NCI-H1417 treated with DMSO at 0.1 percent for 48 hours (cell line): ENCODE results near the gene HEBP1.

Experiments used
- DNase-seq: peaks from one replicate; lab custom pipeline; 2025; lab: John Stamatoyannopoulos, UW

HEBP1 gene

DNA sequence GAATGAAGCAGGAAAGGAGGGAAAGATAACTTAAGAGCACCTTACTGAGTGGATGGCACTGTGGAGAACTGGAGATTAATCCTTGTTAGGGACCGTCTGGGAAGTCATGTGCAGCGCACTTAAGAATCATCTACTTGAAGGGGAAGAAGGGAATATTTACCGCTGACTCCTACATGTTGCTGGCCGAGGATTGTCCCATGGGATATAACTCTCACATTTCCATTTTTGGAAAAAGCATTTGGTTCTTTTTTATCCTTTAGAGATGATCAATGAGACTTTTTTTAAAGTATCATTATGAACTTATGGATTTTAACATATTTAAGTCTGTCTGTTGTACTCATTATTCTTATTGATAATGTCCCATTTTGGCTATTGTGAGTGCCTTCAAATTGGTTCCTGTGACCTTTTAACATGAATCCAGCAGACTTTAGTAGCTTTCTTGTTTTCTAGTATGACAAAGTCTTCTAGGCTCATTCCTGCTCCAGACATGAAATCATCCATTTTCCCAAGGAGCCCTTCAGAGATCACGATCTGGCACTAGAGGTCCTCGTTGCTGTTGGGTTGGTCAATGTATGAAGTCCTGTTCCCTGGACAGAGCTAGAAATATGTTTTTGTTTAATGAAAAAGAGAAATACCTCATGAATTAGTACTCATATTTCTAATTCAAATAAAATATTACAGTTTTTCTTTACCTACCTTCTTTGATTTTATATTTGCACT is 23.9 kb upstream of the HEBP1 start:
- peak; percentile 4 for DNase-seq

DNA sequence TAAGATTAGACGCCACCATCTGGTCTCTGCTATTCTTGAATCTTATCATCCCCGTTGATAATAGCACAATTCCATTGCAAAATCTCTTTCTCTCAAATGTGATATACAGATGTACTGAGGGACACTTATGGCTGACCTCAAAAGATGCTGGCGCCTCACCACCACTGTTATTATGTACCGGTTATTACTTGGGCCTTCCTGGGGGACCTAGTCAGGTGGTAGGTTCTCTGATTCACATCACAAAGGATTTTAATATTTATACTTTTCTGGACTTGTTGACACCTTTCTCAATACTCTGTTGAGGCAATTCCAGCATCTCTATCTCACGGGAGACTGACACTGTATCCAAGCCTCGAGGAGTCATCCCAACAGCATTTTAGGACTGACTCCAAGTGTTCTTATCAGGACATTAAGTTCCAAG is 22.8 kb upstream of the HEBP1 start:
- DNase-seq: no peak

- DNase-seq: no peak
These were observed 11.0 kb upstream of the HEBP1 start for GRCh38 chr12:13011098-13011497.

- no peak for DNase-seq
These were observed 8.8 kb upstream of the HEBP1 start for GRCh38 chr12:13008741-13009380.

- DNase-seq: no peak
These were observed 7.6 kb upstream of the HEBP1 start for GRCh38 chr12:13007496-13008233.

- DNase-seq: no peak
These were observed 5.6 kb upstream of the HEBP1 start for GRCh38 chr12:13005649-13006048.

GRCh38 chr12:13004986-13005385 is 4.9 kb upstream of the HEBP1 start:
- no peak for DNase-seq

- no peak for DNase-seq
These were observed 4.3 kb upstream of the HEBP1 start for GRCh38 chr12:13004361-13004760.

GRCh38 chr12:13002301-13003097 is 2.4 kb upstream of the HEBP1 start:
- no peak for DNase-seq

DNA sequence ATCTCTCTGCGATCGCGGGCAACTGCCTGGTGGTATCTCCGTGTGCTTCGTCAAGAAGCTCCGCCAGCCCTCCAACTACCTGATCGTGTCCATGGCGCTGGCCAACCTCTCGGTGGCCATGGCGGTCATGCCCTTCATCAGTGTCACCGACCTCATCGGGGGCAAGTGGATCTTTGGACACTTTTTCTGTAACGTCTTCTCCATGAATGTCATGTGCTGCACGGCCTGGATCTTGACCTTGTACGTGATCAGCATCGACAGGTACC is 1.6 kb upstream of the HEBP1 start:
- DNase-seq: no peak

GRCh38 chr12:13000925-13001774 is 1.1 kb upstream of the HEBP1 start:
- DNase-seq: no peak

- DNase-seq: no peak
These were observed 505 bp upstream of the HEBP1 start for GRCh38 chr12:13000616-13000924.

DNA sequence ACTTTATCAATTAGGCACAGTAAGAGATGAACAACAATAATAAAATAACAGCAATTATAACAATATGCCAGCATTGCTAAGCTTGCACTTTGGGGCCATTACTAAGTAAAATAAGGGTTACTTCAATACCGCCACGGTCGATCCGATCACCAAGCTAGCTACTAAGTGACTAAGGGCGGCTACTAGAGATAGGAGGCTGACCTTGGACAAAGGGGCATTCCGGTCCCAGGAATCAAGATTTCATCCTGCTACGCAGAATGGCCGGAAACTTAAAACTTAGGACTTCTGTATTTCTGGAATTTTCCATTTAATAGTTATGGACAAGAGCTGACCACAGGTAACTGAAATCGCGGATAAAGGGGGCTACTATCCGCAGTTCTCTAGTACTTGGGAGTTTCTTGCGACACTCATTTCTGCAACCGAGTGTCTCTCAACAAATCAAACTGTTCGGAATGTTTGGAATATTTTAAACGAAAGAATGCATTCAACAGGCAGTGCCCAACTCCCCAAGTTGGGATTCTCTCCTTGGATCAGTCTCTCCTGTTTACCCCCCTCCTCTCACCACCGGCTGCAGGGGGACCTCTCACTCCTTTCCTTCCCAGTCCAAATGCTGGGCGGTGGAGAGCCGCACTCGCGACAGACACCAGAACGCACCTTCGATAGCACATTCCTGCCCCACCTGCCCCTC is 650 bp downstream of the HEBP1 start:
- DNase-seq: no peak

- DNase-seq: no peak
These were observed 1.8 kb downstream of the HEBP1 start for GRCh38 chr12:12998248-12998647.

- no peak for DNase-seq
These were observed 2.3 kb downstream of the HEBP1 start for GRCh38 chr12:12997734-12998133.

DNA sequence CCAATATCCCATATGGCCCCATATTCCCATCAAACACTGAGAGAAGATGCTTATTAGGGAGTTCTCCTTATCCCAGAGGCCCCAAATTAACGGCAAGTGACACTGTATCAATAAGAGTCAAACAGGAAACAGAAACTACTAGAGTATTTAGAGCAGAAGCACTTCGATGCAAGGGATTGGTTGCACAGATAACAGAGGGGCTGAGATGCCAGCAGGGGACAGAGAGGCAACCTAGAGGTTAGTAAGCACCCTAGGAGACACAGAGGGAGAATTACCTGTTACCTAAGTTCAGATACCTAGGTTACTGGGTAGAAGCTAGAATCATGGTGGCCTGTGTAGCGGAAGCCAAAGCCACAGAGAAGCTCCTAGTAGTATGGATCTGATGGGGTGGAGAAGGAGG is 2.9 kb downstream of the HEBP1 start:
- no peak for DNase-seq

DNA sequence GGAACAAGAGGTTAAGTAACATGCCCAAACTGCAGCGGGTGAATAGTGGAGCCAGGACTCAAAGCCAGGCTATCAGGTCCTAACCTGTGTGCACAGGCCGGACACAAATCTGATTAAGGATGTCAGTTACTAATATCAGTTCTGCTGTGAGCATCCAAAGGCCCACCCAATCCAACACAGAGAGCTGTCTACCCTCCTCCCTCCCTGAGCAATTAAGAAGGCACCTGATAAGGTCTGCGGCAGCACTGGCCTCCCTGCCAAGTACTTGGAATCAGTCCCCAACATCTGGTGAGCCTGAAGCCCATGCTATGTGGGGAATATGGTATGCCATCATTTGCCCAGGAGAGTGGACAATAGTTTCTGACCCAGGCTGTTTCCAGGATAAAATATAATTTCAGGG is 3.9 kb downstream of the HEBP1 start:
- no peak for DNase-seq

DNA sequence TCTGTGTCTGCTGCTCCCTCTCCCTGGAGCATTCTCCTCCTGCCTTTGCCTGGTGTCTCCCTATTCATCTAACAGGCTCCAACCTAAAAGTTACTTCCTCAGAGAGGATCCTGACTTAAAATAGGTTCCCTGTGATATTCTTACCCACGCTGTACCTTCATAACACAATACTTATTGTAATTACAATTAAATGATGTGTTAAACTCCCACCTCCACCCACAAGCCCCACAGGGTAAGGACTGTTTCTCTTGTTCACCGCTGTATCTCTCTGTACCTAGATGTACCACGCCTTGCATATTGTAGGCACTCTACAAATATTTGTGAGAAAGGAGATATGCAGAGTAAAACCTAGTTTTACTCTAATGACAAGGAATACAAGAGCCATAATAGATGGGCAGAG is 5.0 kb downstream of the HEBP1 start:
- no peak for DNase-seq

DNA sequence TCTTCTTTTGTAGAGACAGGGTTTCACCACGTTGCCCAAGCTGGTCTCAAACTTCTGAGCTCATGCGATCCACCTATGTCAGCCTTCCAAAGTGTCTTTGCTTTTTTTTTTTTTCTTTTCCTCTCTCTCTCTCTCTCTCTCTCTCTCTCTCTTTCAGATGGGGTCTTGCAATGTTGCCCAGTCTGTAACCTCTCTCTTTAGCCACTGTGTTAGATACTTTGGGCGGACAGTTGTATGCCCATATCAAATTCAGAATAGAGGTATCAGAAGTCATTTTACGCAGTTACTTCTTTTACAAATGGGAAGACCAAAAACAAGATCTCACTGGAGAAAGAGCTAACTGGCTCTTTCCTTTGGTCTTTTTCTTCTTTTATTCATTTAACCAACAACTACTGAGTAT is 6.7 kb downstream of the HEBP1 start:
- DNase-seq: no peak

DNA sequence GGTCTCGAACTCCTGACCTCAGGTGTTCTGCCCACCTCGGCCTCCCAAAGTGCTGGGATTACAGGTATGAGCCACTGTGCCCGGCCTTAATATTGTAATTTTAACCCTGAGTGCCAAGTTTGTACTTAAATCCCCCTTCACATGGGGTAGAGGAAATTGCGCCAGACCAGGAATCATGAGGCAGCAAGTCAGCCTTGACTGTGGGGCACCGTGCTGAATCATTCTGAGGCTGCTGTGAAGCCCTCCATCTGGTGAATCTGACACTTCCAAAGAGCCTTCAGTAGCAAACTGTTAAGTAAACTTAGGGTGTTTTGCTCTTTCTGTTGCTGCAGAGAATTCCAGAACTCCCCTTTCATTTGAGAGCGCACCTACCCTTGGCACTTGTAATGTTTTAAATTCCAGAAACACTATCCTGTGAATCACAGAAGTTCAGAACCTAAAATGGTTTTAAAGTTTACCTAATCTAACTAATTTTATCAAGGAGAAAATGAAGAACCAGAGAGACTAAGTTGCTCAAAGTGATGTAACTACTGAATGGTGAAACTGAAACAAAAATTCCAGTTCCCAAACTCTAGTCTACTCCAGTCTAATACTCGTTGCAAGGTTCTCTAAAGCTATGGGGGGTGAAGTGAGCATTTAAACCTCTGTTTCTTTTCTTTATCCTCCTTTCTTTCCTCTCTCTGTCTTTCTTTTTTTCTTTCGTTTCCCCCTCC is 7.5 kb downstream of the HEBP1 start:
- DNase-seq: no peak
